ENCODE data around the gene DUSP10. TPM values are rescaled to one million over a fixed set of nuclear protein-coding genes. Genes with fewer than 3 reads are reported as not detected.

The DUSP10 gene
- total RNA-seq, 1 experiment from 2014 or later = 43.7 TPM

GRCh38 chr1:221732052-221732451 is 9.8 kb downstream of the DUSP10 start:
- DNase-seq (ENCODE audit: low spot score) = no peak

DNA sequence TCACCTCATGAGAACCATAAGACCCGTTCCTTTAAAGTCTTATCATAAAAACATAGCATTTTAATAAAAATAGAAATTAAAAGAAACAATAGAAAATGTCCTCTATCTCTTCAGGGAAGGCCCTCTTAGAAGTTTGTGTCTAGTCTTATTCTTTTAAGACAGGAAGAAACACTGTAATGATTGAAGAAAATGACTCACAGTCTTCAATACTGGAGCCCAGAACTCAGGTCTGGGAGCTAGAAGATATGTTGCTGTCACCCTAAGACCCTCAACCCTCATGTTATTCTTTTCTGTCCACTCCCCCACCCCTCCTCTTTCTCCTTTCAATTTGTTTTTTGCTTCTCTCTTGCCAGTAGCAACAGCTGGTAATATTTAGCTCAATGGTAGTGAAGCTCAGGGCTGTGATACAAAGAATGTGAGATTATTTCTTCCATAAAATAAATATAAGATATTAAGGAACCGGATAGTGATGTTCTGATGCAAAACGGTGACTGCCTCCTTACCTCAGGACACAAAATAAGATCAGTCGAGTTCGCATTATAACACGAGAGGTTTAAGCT is 12.0 kb downstream of the DUSP10 start:
- DNase-seq (ENCODE audit: low spot score) = no peak

DNA sequence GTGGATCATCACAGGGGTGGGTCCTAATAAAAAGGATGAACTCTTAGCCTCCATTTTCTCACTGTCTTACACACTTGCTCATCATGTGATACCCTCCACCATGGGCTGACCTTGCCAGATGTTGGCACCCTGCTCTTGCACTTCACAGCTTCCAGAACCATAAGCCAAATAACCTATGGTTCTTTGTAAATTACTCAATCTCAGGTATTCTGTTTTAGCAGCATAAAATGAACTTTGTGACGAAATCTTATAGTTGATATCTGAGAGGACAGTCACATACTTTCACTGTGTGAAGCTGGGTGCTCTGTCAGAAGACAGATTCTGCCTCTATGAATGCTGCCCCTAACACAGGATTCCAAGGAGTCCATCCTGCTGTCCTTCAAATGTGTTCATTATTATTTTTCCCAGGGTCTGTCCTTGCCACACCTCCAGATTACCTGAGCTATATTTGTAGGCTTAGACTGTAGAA is 13.8 kb downstream of the DUSP10 start:
- no peak for DNase-seq (ENCODE audit: low spot score)

- DNase-seq (ENCODE audit: low spot score) = no peak
These were observed 14.5 kb downstream of the DUSP10 start for GRCh38 chr1:221727146-221728036.

DNA sequence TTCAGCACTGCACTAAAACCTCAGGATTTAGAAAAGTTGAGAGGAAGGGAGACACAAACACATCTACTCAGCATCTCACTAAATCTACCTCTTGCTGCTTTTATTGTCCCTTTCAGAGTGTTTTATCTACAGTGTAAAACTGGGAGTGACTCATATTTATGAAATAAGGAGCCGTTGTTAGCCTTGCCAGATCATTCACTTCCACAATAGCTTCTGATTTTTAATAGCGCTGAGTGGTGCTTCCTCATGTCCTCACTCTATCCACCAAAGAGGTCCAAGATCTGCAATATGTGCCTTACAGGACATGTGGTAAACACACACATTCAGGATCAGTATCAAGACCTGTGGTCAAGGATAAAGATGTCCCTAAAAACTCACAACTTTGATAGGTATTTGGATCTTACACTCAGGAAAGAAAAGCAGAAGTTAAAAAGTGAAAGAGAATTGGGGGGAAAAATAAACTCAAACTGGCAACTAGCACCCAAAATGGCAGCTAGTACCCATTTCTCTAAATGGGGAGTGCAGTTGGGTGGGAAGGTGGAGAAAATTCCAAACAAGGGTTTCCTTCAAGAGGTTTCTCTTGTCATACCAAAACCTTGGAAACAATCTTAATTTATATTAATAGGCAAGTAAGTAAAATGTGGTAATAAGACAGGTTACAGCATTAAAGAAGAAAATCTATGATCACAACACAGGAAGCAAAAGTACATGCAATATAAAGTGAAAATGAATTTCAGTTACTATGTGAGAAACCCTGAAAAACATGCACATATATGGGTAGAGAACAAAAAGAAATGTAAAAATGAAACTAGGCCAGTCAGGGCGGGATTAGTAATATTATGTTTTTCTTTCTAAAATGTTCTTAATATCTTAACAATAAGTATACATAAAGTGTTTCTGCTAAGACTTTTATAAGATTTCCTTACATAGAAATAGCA is 15.9 kb downstream of the DUSP10 start:
- DNase-seq (ENCODE audit: low spot score) = peak; percentile 54

DNA sequence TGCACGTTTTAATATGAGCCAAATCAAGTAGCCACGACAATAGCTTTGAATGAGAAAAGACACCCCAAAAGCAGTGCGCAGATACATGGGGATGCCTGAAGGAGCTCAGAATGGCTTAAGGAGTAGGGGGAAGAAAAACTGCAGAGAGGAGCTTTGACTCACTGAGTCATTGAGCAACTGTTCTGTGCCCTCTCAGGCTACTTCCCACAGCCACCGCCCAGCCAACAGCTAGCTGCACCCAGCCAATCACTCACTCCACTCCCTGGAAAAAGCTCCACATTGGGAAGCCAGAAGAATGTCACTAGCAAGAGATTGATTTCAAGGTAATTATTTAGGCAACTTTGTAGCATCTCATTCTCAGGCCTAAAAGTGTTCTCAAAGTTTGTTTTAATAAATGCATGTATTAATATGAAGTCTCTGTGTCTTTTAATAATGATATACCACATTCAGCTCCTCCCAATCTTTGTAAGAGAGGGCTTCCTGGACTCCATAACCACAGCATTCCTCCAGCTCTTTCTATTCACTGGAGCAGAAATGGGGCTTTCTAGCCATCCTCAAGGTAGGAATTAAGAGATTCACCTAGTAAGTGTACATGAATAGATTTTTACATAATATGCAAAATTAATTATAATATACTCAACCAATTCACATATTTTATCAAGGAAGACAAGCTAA is 16.8 kb downstream of the DUSP10 start:
- peak; percentile 68 for DNase-seq (ENCODE audit: low spot score)

DNA sequence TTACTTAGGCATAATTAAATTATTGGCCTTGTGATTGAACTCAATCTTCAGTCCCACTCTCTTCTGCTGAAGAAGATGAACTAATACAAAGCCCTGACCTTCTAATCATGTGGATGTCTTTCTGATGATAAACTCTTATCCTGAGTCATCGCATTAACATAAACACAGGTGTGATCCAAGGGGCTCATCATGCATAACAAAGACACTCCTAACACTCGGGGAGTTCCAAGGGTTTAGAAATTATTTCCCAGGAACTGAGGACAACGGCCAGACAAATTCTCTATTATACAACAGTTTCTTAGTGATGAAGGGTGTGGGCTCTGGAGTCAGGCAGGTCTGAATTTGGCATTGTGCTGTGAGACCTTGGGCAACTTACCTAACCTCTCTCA is 18.0 kb downstream of the DUSP10 start:
- no peak for DNase-seq (ENCODE audit: low spot score)

DNA sequence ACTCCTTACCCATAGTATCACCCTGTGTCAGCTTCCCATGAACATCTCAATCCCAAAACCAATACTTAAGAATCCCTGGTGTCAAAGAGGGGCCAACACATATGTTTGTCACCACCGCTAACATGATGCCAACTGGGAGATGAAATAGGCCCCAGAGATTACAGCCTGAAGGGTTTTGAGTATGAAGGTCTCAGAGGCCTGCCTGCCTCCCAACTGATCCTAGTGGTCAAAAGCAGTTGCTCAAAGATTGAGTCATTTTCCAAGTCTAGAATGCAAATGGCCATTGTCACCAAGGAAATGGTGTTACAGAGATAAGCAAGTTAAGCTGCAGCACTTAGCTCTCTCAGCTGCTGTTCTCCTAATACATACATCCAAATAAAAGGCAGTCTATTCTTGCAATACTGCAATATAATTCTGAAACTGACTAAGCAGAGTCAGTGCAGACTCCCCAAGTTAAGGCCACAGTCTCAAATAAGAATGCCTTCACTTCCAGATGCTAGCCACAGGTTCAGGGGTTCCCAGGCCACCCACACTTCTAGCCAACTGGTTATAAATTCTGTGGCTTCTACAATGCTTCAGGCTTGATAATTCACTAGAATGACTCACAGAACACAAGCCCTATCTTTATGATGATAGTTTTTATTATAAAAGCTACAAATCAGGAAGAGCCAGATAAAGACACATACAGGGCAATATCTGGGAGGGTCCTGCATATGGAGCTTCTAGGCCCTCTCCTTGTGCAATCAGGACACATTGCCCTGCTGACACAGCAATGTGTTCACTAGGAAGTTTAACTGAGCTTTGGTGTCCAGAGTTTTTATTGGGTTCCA is 18.7 kb downstream of the DUSP10 start:
- peak; percentile 38 for DNase-seq (ENCODE audit: low spot score)

GRCh38 chr1:221722254-221723017 is 19.5 kb downstream of the DUSP10 start:
- no peak for DNase-seq (ENCODE audit: low spot score)

GRCh38 chr1:221720545-221720944 is 21.3 kb downstream of the DUSP10 start:
- no peak for DNase-seq (ENCODE audit: low spot score)

DNA sequence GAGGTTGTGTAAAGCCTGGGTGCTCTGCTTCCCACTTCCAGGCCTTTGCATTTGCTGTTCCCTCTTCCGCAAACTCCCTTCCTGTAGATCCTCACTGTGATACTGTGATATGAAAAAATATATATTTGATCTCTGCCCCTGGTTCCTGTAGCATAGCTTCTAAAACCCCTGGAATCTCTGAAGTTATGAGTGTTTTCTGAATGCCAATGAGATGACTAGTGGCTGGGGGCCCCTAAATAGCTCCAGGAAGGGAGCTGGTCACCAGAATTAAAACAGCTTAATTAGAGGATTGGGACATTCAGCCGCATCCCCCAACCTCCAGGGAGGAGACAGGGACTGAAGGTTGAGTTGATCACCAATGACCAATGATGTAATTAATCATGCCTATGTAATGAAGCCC is 21.9 kb downstream of the DUSP10 start:
- DNase-seq (ENCODE audit: low spot score) = peak; percentile 59

DNA sequence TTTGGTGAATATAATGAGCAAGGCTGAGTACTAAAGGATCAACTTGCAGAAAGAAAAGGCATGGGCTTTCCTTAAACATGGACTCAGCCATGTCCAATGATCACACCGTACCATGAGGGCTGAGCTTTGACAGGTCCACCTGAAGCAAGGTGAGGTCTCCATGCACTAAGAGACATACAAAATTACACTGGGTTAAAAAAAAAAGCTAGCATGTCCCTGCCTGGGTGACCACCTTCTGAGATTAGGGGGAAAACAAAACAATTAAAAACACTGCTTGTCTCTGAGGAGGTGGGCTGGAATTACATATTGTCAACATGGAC is 22.7 kb downstream of the DUSP10 start:
- DNase-seq (ENCODE audit: low spot score) = no peak

GRCh38 chr1:221718381-221719277 is 23.3 kb downstream of the DUSP10 start:
- peak; percentile 97 for DNase-seq (ENCODE audit: low spot score)

GRCh38 chr1:221717485-221717853 is 24.4 kb downstream of the DUSP10 start:
- no peak for DNase-seq (ENCODE audit: low spot score)

DNA sequence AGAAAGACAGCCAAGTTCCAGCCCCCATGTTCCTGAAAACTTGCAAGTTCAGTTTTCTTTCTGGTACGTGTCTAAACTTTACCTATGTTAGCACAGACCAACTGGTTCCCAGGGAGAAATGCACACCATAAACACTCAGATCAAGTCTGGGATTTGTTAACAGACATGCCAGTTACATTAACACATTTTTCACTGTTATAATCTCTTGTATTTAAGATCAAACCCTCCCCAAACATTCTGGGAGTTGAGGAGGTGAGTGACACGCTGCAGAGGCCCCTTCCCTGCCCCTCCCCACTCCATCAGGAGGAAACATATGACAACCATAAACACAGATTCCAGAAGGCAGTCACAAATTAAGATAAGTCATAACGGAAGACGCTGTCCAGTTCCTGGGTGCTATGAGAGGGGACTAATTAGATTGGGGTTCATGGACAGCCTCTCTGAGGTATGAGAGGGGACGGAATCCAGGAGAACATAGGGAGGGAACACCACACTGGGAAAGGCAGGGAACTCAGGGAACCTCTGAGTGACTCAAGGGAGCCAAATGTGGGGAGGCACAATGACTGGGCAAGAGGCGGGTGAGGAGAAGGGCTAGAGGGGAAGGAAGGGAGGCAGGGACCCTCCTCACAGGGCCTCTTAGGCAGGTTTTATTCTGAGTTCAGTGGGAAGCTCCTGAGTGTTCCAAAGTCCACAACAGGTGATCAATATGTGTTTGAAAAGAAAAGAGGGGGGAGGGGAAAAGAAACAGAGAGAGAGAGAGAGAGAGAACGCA is 25.0 kb downstream of the DUSP10 start:
- peak; percentile 64 for DNase-seq (ENCODE audit: low spot score)

- peak; percentile 40 for DNase-seq (ENCODE audit: low spot score)
These were observed 26.3 kb downstream of the DUSP10 start for GRCh38 chr1:221715321-221716169.

Data from A172 (cell line).